GM21526 (cell line): ENCODE results near the gene ATP13A5.

Experiments used
- ATAC-seq: cut with Tn5 transposase; IDR thresholded peaks from one replicate; pipeline ENCODE4 v1.9.1; 2021; ENCODE audit warnings: moderate library complexity; ENCODE audit not compliant: unreplicated experiment, low FRiP score

The ATP13A5 gene

GRCh38 chr3:193378706-193379105 is at the start of gene ATP13A5:
Gene ATP13A5 (minus strand): TSS chr3:193378753. CDS start chr3:193378725, 28 bp downstream.
- no peak for ATAC-seq

- ATAC-seq = no peak
Measured at GRCh38 chr3:193418576-193419373, 40.2 kb upstream of the ATP13A5 start.

GRCh38 chr3:193416629-193417028 is 38.1 kb upstream of the ATP13A5 start:
- ATAC-seq = no peak

GRCh38 chr3:193407688-193408087 is 29.1 kb upstream of the ATP13A5 start:
- no peak for ATAC-seq

- no peak for ATAC-seq
Measured at GRCh38 chr3:193407112-193407511, 28.6 kb upstream of the ATP13A5 start.

- ATAC-seq = no peak
Measured at GRCh38 chr3:193403307-193403706, 24.8 kb upstream of the ATP13A5 start.

GRCh38 chr3:193400304-193400703 is 21.8 kb upstream of the ATP13A5 start:
- ATAC-seq = no peak

GRCh38 chr3:193396451-193397244 is 18.1 kb upstream of the ATP13A5 start:
- no peak for ATAC-seq

GRCh38 chr3:193391902-193392301 is 13.3 kb upstream of the ATP13A5 start:
- ATAC-seq = no peak

- no peak for ATAC-seq
Measured at GRCh38 chr3:193389335-193389734, 10.8 kb upstream of the ATP13A5 start.

- ATAC-seq = no peak
Measured at GRCh38 chr3:193388361-193388760, 9.8 kb upstream of the ATP13A5 start.

GRCh38 chr3:193387596-193387995 is 9.0 kb upstream of the ATP13A5 start:
- no peak for ATAC-seq

GRCh38 chr3:193377591-193377990 is 962 bp downstream of the ATP13A5 start:
- no peak for ATAC-seq

- no peak for ATAC-seq
Measured at GRCh38 chr3:193375614-193376013, 2.9 kb downstream of the ATP13A5 start.

- ATAC-seq = peak; percentile 64
Measured at GRCh38 chr3:193372783-193373182, 5.8 kb downstream of the ATP13A5 start.

GRCh38 chr3:193367868-193368267 is 10.7 kb downstream of the ATP13A5 start:
- no peak for ATAC-seq

GRCh38 chr3:193357291-193357690 is 21.3 kb downstream of the ATP13A5 start:
- ATAC-seq = no peak

GRCh38 chr3:193354423-193354822 is 24.1 kb downstream of the ATP13A5 start:
- ATAC-seq = no peak

- no peak for ATAC-seq
Measured at GRCh38 chr3:193350744-193351143, 27.8 kb downstream of the ATP13A5 start.

- no peak for ATAC-seq
Measured at GRCh38 chr3:193348686-193349085, 29.9 kb downstream of the ATP13A5 start.
